Daoy (cell line): Measurements from ENCODE around the gene EIF6. TPM values are rescaled to one million over a fixed set of nuclear protein-coding genes. Genes with fewer than 3 reads are reported as not detected.
"Not testable (repeated sequence)": the region's sequence is repeated elsewhere in the genome, so short reads cannot be mapped to it uniquely, and the experiment has no call there.

Experiments used
- DNase-seq: peaks from one replicate; pipeline ENCODE4 v3.0.0-alpha.2; 2015; ENCODE audit warnings: low read depth
- total RNA-seq: library from RNA; depleted of rRNA; stranded (reverse); fragments of >200 nt; shearing (Covaris generic); gene quantifications from 2 replicates; pipeline ENCODE4 v1.2.3, GENCODE V29; 2014; rRNA removed

EIF6 gene
- total RNA-seq, result 316 and 384 TPM in 2 replicates

DNA sequence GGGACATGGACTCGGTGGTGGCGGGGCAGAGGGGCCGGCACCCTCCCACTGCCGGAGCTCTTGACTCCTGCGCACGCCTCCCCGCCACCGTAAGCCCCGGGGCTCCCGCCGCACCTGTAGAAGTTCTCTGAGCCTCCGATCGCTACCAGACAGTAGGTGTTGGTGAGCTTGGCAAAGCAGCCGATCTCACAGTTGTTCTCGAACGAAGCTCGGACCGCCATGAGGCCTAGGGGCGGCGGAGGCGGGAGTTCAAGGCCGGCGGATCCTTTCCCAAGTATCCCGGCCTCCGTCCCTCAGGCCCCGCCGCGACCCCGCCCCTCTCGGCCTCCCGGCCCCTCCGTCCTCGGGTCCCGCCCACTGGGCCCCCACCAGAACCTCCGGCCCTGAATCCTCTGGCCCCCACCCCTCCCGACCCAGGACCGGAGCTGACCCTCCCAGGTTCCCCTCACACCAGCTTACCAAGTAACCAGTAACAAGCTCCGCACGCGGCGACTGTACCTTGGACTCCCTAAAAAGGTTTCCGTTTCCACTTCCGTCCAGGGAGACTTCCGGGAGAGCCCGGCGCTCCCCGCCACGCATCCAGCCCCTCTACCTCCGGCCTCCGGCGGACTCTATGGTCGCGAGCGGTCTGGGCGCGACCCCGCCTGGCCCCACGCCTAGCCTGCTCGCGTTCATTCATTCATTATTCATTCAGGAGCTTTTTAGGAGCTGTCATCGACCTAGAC, at the start of gene EIF6:
TSS of gene EIF6 (minus strand) at position 506 of the 725 bp plus-strand sequence. CDS start at position 221, 285 bp downstream.
- peak; percentile 89 for DNase-seq

DNA sequence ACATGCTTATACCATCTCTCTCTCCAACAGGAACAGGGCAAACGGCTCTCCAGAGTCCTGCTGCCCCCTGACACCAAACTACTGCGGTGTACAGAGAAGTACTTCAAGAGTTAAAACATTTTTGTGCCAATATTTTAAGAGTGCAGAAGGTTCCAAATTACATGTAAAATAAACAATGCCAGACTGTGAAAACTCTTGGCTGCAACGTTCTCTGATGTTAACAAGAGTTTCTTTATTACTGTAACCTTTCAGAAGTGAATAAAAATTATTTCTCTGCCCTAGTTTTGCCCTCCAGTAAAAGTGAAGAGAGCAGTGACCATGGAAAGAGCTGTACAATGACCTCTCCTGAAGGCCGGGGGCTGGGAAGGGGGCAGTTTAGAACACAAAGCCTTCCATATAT, 49.0 kb upstream of the EIF6 start:
- DNase-seq, result no peak

DNA sequence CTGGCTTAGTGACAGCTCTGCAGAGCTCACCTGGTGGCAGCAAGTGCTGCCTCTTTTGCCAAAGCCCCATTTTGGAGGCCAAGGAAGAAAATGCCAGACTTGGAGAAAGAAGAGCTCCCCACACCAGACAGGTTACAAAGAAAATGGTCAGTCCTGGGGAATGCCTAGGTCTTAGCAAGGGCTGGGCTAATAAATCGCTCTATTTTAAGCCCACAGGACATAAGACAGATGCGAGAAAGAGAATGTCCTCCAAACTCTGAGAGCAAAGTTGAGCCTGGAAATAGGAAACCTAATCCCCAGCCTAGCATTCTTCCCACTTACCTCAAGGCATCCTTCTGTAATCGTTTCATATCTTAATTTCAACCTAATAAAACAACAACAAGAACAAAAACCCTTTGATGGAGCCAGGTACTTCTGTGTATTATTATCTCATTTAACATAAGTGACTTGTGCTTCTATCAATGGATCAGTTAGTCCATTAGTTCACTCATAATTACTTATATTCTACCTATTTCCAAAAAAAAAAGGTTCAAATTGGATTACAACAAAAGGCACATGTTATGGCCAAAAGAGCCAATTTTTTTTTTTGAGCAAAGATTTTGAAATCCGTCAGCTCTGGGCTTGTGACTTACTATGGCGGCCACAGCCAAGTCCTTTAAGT, 48.1 kb upstream of the EIF6 start:
- no peak for DNase-seq

DNA sequence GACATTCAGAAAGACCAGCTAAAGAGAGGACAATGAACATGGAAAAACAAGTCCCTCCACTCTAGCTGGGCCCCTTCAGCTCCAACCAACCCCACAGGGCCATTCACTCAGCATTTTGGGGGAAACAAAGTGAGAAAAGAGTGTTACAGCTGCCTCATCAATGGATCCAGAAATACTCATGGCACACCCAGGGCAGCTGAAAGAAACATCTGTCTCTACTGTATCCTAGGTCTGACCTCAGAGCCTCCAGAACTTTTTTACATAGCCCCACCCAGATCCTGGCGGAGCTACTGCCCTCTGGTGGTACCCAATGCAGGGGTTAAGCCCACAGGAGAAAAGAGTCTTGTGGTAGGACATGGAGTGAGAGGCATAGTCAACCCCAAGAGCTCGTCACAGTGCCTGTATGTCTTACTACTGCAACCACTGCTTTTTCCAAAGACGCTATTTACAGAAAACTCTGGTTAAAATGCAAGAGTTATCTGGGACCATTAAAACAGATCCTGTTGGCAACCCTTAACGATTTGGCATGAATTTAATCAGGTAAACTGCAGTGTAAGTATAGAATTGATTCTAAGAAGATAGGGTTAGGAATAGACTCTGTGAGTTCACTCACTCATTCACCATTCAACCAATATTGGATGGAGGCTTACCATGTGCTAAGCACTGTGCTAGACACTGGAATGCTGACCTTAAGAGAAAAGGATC, 45.0 kb upstream of the EIF6 start:
- peak; percentile 73 for DNase-seq

DNA sequence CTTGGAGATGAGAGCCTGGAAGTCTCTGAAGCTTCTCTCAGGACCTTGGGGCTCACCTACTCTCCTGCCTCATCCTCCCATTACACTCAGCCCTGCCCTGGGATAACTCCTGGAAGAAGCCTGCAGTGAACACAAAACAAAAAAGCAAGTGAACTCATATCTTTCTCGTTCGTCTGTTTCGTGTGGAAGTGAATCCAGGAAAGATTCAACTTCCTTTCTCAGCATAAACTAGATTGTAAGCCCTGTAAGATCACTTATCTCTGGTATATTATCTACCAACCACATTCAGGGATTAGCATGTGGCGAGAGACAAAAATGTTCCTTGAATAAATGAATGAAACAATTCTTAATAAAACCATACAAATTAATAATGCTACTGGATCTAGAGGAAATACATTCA, 44.1 kb upstream of the EIF6 start:
- DNase-seq, result no peak

DNA sequence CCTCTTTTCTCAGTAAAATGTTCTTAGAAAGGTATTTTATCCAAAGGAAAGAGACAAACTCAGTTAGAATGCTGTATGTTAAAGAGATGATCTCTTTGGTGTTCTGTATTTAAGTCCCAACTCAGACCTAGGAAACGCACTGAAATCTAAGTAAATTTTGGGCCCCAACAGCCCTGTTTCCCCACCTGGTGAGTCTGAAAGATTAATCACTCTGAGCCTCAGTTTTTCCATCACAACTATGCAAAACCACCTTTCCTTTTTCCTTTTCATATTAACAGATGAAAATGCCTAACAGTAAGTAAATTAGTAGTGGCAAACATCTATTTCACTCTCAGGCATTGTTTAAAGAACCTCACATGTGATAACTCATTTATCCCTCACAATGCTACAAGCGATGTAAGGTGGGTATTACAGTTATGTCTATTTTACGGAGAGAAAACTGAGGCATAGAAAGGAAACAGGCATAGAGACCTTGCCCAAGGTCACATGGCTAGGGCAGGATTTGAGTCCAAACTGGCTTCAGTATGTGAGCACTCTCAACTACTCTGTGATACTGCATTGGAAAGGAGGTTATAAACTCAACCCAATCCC, 43.6 kb upstream of the EIF6 start:
- DNase-seq, result no peak

DNA sequence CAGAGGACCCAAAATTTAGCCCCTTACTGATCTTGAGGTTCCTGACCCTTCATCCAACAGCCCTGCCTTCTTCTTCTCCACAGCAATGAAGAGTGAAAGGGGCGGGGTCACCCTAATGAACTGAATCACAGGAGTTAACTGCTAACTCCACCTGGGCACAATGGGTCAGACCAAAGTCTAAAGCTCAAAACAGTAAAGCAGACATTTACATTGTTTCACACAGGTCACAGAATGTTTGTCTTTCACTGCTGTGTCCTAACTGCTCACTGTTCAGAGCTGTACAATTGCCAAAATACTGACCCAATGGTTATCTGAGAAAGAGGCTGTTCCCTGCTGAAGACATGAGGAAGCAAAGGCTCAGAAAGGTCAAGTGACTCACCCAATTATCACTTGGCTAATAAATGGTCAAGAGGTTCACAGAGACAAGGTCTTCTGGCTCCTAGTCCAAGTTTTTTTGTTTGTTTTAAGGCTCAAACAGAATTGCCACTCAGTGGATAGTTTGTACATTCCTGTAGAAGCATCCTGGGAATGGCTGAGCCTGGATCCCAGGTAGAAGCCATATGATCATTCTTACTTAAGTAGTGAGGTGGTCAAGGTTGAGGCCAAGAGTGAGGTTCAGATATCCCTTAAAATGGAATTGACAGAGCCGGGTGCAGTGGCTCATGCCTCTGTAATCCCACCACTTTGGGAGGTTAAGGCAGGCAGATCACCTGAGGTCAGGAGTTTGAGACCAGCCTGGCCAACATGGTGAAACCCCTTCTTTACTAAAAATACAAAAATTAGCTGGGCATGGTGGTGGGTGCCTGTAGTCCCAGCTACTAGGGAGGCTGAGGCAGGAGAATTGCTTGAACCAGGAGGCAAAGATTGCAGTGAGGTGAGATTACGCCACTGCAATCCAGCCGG, 42.8 kb upstream of the EIF6 start:
- DNase-seq, result no peak

DNA sequence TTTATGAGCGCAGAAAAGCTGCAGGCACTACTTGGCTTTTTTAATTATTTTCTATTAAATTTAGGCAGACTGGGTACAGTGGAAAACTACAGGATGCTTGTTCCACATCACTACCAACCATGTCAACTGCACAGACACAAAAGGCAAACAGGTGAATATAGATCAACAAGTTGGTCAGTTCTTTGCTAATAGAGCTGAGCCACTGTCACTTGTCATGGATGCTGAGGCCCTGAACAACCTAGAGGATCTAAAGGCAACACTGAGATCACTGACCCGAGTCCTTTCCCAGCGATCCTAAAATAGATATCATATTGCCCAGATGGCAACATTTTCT, 42.1 kb upstream of the EIF6 start:
- DNase-seq, result no peak

DNA sequence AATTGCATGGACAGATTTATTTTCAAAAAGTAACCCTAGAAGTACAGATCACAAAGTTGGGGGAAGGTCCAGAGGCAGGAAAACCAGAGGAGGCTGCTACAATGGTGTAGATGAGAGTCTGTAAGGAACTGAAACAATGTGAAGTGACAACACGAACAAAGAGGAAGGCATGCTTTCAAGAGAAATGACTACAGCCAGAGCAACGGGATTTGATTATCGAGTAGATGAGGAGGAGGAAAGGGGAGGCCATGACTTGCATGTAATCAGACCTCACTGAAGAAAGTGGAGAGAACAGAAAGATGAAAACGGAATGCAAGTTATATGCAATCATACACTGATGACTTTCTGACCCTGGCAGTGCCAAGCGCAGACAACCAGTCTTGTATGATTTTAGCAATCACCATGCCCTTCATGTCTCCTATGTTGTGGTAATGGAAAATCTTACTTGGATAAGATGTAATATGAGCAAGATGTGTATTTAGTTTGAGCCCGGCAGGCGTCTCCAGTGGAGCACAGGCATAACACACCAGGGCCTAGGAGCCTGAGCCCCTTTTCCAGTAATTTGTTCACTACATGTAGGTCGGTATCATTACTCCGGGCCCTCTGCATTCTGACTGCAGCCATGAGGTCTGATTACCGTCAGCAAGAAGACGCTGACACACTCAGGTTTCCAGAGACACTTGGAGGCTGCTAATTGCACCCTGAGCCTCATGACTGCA, 41.6 kb upstream of the EIF6 start:
- no peak for DNase-seq

DNA sequence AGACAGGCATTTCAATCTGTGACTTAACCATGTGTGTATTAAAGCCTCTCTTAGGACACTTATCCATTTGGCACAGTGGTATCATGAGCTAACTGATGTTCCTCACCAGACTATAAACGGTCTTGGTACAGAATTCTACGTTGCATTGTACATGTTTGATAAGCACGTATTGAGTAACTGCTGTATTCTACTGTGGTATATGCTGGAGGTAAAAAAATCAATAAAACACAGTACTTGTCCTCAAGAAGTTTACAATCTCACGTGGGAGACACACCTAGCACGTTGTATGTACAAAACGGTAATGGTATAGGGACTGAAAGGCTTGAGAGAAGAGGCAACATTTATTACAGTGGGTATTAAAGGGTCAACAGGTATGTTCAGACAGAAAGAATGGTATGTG, 40.8 kb upstream of the EIF6 start:
- DNase-seq, result no peak

DNA sequence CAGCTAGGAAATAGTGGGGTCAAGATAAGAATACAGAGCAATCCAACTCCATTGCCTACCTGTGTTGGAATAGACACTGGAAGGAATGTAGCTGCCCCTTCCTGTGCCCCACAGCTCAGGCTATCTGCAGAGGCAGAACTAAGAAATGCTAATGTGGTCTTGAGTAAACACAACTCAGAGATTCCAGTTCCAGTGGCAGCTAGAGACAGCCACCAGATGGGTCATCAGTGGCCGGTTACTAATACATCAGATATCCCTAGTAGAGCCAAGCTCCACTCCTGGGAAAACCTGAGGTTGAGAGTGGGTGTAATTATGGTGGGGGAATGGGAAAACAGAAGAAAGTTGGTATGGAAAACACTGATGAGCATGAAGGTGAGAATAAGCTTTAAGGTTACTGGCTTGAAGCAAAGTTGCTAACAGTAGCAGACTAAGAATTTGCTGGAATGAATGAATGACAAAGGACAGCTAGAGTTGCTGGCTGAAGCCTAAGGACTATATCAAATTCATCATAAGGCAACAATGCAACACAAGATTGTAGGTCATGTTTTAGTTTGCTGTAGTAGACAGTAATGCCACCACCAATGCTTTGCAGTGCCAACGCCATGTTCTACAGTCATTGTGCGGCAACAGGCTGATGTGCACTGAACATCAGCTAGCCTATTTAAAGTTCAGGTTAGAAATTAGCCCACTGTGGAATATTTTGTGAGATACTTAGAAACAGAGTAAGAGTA, 36.0 kb upstream of the EIF6 start:
- DNase-seq, result peak; percentile 91

DNA sequence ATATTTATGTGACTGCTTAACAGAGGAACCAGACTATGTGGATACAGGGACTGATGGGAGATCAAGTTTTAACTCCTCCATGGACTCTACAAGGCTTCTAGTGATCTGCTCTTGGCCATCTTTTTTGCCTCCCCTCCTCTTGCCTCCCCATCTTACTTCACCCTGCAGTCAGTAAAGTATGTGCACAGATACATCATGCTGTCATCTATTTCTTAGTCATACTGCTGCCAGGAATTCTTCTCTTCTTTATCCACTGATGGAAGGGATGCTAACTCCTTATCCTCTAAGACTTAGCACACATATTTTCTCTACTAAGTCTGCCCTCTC, 35.3 kb upstream of the EIF6 start:
- peak; percentile 65 for DNase-seq

DNA sequence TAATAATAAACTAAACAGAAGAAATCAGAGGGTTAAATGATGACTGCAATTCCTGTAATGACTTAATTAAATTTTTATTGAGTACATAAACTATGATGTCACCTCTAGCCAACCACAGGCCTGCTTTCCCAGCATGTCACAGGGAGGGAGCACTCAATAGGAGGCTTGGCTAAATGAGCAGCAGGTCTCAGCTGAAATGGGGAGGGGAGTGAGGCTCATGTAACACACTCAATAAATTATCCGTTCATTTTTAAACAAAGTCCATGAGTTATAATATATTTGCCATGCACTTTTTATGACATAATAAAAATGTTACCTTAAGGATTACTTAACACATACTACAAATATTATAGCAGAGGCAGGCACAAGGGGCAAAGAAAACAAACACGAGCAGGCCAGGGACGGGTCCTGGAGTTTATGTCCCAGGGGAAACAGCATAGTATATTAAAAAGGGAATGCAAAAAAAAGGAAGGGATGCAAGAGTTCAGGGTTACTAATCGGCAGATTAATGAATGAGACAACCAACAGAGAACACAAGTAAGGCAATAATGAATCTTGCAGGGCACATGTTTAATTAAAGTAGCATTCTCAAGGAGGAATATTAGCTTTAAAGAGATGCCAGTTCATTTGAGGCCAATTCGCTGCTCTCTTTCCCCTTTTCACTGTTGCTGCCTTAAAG, 34.8 kb upstream of the EIF6 start:
- DNase-seq, result peak; percentile 81

DNA sequence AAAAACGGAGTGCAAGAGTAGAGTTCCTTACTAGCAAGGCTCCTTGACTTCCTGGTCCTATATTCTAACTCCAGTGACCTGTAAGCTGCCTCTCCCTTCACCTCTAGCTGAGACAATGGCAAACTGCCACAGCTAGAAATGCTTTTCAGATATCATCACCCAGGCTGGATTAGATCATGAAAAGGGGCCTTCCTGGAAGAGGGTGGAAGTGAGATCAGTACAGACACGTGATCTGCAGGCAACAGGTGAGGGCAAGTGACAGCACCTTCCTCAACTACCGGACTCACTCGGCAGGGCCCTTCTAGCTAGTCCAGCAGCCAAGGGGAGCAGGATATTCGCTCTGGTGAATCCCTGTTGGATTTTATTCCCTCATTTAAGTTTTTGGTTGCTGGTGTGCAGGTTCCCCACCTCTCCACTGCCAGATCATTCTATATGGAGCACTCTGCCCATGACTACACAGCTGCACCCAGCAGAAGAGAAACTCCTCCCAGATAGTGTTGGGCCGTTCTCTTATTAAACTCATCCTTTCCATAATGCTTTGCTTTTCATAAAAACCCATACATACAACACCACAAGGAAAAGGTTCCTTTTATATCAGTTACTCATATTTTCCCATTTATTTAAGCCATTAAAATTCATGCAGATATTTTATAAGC, 34.1 kb upstream of the EIF6 start:
- peak; percentile 93 for DNase-seq

DNA sequence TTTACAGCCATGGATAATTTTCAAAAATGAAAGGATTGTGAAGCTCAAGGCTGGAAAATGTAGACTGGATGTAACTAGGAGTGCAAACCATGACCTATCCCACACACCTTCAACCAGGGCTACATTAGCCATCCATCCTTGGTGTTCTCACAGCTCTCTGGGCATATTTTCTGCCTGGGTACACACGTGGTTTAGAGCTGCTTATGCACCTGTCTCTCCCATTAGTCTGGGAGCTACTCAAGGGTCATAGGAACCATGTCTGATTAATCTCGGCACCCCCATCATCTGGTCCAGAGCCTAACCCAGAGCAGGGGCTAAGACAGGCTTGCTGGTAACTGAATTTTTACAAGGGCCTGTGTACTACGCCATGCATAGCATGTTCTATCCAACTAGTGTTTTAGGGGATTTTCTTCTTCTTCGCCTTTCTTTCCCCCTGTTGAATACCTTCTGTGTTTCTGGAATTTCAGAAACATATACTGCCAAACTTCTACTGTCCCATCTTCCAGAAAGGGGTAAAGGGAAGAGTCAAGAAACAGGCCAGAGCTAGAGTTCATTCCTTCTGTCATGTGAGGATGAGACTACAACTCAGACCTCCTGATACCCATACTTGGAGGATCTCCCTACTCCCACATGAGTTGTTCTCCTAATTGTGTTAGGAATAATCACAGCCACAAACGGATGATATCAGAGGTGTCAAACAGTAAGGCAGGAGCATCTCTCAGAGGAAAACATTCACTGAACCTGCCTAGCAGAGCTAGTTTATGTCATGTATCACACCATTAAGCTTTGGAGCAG, 33.0 kb upstream of the EIF6 start:
- DNase-seq, result no peak

DNA sequence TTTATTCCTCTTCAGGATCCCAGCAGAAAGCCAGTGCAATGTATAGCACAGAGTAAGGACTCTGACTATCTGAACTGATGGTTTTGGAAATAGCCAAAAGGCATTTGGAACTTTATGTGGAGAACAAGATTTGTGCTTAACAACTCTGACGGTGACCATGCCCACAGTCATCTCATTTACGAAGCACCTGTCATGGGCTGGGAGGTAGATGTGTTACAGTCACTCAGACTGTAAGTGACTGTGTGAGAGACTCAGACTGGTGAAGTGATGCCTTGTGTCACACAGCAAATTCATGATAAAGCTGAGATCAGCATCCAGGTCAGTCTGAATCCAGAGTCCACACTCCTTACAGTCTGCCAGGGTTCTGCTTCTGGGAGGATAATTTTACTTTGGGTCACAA, 31.5 kb upstream of the EIF6 start:
- no peak for DNase-seq

DNA sequence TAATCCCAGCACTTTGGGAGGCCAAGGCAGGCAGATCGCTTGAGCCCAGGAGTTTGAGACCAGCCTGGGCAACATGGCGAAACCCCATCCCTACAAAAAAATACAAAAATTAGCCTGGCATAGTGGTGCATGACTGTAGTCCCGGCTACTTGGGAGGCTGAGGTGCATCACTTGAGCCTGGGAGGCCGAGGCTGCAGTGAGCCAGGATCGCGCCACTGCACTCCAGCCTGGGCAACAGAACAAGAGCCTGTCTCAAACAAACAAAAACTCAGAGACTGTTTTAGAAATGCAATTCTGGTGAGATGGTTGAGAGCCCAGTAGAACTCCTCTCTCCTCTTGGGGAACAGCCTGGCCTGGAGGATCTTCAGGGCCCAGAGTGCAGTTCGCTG, 31.1 kb upstream of the EIF6 start:
- not testable (repeated sequence) for DNase-seq
